Measurements from ENCODE around the gene RNF25. TPM values are rescaled to one million over a fixed set of nuclear protein-coding genes. Genes with fewer than 3 reads are reported as not detected.

RNF25 gene
- total RNA-seq, 4 donors from 2014 or later = 15.8 to 26.1 (median 19.9) TPM

DNA sequence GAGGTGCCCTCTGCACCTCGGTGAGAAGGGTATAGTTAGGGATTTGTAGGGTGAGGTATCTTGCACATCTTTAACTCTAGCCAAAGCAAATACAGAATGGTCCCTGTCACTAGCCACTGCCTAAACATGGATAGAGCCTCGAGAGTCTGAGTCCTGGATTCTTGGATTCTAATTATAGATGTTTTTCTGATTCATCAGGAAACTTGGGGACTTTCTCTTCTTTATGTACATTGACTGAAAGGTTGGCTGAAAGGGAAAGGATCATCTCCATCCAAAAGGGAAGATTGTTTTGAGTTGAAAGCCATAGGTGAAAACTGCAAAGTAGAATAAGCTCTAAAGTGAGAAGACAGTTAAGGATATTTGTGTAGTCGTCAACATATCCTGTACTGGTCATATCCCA, 8.3 kb upstream of the RNF25 start:
- Histone ChIP-seq H3K9me3 (no peaks in the 10 kb centered on the region), H3K36me3 (peaks cover 22 to 48% of the 10 kb centered on the region in 2 donors), H3K4me3 (replicated peaks in 1 of 3) (no peak overlapping the region), H3K27me3 (no peaks in the 10 kb centered on the region), H3K4me1 (no peaks in the 10 kb centered on the region), H3K27ac (no peak overlapping the region)
- WGBS, 2 donors = 74 to 93% methylated on average over 3 of the region's 3 CpGs
- intact Hi-C loops (cut with DNase I) = no loop called here
- no peak for DNase-seq
- TF ChIP-seq CTCF (IDR thresholded peaks at IDR 0.05) (no peak), POLR2A (IDR thresholded peaks at IDR 0.05) (no peak)

- intact Hi-C loops (cut with DNase I) = no loop called here
- TF ChIP-seq CTCF (IDR thresholded peaks at IDR 0.05) (no peak), POLR2A (IDR thresholded peaks at IDR 0.05) (no peak)
- Histone ChIP-seq H3K4me1 (no peaks in the 10 kb centered on the region), H3K4me3 (replicated peaks in 1 of 3) (no peak overlapping the region), H3K9me3 (no peaks in the 10 kb centered on the region), H3K27ac (no peak overlapping the region), H3K27me3 (no peaks in the 10 kb centered on the region), H3K36me3 (peaks cover 22 to 48% of the 10 kb centered on the region in 2 donors)
- DNase-seq = no peak
- WGBS, 2 donors = 79 to 86% methylated on average over 4 of the region's 4 CpGs
These were observed 7.3 kb upstream of the RNF25 start for GRCh38 chr2:218679119-218679518.

DNA sequence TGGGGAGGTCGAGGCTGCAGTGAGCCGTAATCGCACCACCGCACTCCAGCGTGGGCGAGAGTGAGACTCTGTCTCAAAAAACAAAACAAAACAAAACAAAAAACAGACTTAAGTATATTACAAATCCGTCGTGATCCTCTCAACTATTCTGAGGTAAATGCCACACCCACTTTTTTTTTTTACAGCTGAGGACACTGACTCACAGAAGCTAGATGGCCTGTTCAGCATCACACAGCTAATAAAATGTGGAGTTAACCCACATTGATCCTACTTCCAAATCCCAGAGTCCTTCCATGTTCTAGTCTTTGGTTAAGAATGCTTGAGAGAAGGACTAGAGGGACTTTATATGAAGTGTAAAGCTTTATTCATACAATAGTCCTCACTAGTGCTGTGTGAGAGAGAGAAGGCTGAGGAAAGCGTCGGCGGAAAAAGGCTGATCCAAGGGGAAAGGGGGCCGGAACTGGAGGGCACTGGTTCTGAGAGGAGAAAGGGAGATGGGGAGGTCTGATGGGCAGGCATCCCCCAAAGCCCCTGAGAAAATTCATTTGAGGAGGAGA, 627 bp downstream of the RNF25 start:
- Histone ChIP-seq H3K27ac (peak overlapping the region in 2 of 3 donors; percentile 5 to 43), H3K4me3 (replicated peaks in 1 of 3) (peak overlapping the region; percentile 61 to 75 (median 67)), H3K36me3 (peaks cover 17 to 23% of the 10 kb centered on the region in 2 donors), H3K27me3 (no peaks in the 10 kb centered on the region), H3K9me3 (no peaks in the 10 kb centered on the region), H3K4me1 (peaks cover 4 to 17% of the 10 kb centered on the region in 2 donors)
- intact Hi-C loops (cut with DNase I) = no loop called here
- TF ChIP-seq CTCF (IDR thresholded peaks at IDR 0.05) (no peak), POLR2A (IDR thresholded peaks at IDR 0.05) (no peak)
- 36% methylated on average over 12 of the region's 12 CpGs for WGBS, 2 donors
- DNase-seq = no peak

GRCh38 chr2:218664653-218665052, 7.1 kb downstream of the RNF25 start:
- intact Hi-C loops (cut with DNase I) = no loop called here
- no peak for DNase-seq
- Histone ChIP-seq H3K36me3 (peaks cover 51 to 59% of the 10 kb centered on the region in 2 donors), H3K4me1 (peaks cover 0 to 6% of the 10 kb centered on the region in 2 donors), H3K9me3 (no peaks in the 10 kb centered on the region), H3K27ac (no peak overlapping the region), H3K4me3 (replicated peaks in 1 of 3) (no peak overlapping the region), H3K27me3 (no peaks in the 10 kb centered on the region)
- WGBS, 2 donors = 95 to 100% methylated on average over 7 of the region's 7 CpGs
- TF ChIP-seq CTCF (IDR thresholded peaks at IDR 0.05) (no peak), POLR2A (IDR thresholded peaks at IDR 0.05) (no peak)

- no peak overlapping the region for H3K27ac ChIP-seq
- intact Hi-C loops (cut with DNase I) = no loop called here
These were observed 7.9 kb downstream of the RNF25 start for GRCh38 chr2:218663901-218664300.

More at GRCh38 chr2:218663901-218664300, 7.9 kb downstream of the RNF25 start:
- Histone ChIP-seq H3K4me3 (replicated peaks in 1 of 3) (no peak overlapping the region), H3K4me1 (peaks cover 0 to 6% of the 10 kb centered on the region in 2 donors), H3K36me3 (peaks cover 51 to 59% of the 10 kb centered on the region in 2 donors), H3K27me3 (no peaks in the 10 kb centered on the region), H3K9me3 (no peaks in the 10 kb centered on the region)
- DNase-seq = no peak
- TF ChIP-seq POLR2A (IDR thresholded peaks at IDR 0.05) (no peak), CTCF (IDR thresholded peaks at IDR 0.05) (no peak)
- WGBS, 2 donors = 95 to 96% methylated on average over 8 to 9 of the region's 15 CpGs
